Mesendoderm (in vitro differentiated cells): ENCODE results near the gene KCNG4.

ENCODE experiments used
- DNase-seq: peaks from one replicate; pipeline ENCODE4 v3.0.0; 2013
- H2AK5ac ChIP-seq: 2 replicates; pipeline ENCODE4 v1.6.1; 2013; ENCODE audit warnings: low read length, inconsistent platforms
- H2BK120ac ChIP-seq: 2 replicates; pipeline ENCODE4 v1.6.1; 2013; ENCODE audit warnings: low read depth, mild to moderate bottlenecking, low read length, moderate library complexity, mixed read lengths
- H2BK15ac ChIP-seq: replicated peaks from 2 replicates; pipeline ENCODE4 v1.6.1; 2013; ENCODE audit warnings: low read depth, mild to moderate bottlenecking, moderate library complexity
- H2BK5ac ChIP-seq: 2 replicates; pipeline ENCODE4 v1.6.1; 2013; ENCODE audit warnings: low read length, inconsistent platforms
- H3K18ac ChIP-seq: 2 replicates; pipeline ENCODE4 v1.6.1; 2013; ENCODE audit warnings: mild to moderate bottlenecking, low read length, mixed read lengths
- H3K23ac ChIP-seq: one replicate; pipeline ENCODE4 v1.6.1; 2013; ENCODE audit warnings: low read length
- H3K27ac ChIP-seq: 2 replicates; pipeline ENCODE4 v1.5.1; 2013; ENCODE audit warnings: low read depth, mild to moderate bottlenecking, inconsistent platforms, low read length, moderate library complexity
- H3K27me3 ChIP-seq: 2 replicates; pipeline ENCODE4 v1.6.1; 2013; ENCODE audit warnings: low read length, control low read depth, mild to moderate bottlenecking, inconsistent platforms; ENCODE audit not compliant: insufficient read depth, poor library complexity
- H3K36me3 ChIP-seq: 2 replicates; pipeline ENCODE4 v1.6.1; 2013; ENCODE audit warnings: low read length, inconsistent platforms; ENCODE audit not compliant: control insufficient read depth, insufficient read depth
- H3K4ac ChIP-seq: one replicate; pipeline ENCODE4 v1.6.1; 2013; ENCODE audit warnings: low read depth, mild to moderate bottlenecking, low read length, moderate library complexity
- H3K4me1 ChIP-seq: 2 replicates; pipeline ENCODE4 v1.6.1; 2013; ENCODE audit warnings: low read depth, low read length, inconsistent platforms; ENCODE audit not compliant: control insufficient read depth
- H3K4me2 ChIP-seq: 2 replicates; pipeline ENCODE4 v1.6.1; 2013; ENCODE audit warnings: low read length
- H3K4me3 ChIP-seq: 2 replicates; pipeline ENCODE4 v1.5.1; 2013; ENCODE audit warnings: mild to moderate bottlenecking, low read length
- H3K56ac ChIP-seq: one replicate; pipeline ENCODE4 v1.6.1; 2013; ENCODE audit warnings: low read length
- H3K79me1 ChIP-seq: 2 replicates; pipeline ENCODE4 v1.6.1; 2013; ENCODE audit warnings: low read length, inconsistent platforms
- H3K79me2 ChIP-seq: 2 replicates; pipeline ENCODE4 v1.6.1; 2013; ENCODE audit warnings: mild to moderate bottlenecking, low read length; ENCODE audit not compliant: control insufficient read depth, insufficient read depth
- H3K9ac ChIP-seq: 2 replicates; pipeline ENCODE4 v1.6.1; 2013; ENCODE audit warnings: low read length, inconsistent platforms
- H4K5ac ChIP-seq: one replicate; pipeline ENCODE4 v1.6.1; 2013; ENCODE audit warnings: low read length
- H4K8ac ChIP-seq: one replicate; pipeline ENCODE4 v1.6.1; 2013; ENCODE audit warnings: low read depth, mild to moderate bottlenecking, control low read depth, low read length, moderate library complexity
- WGBS: extraction: QIAGEN DNeasy Blood & Tissue Kit; methylation state at CpG from one replicate; pipeline ENCODE4 v1.1.7; 2013; ENCODE audit warnings: low lambda C conversion rate, missing lambda C conversion rate; ENCODE audit not compliant: insufficient coverage; ENCODE audit errors: extremely low coverage; 5-methylcytosine and 5-hydroxymethylcytosine counted together

Gene KCNG4

GRCh38 chr16:84199097-84199496 lies 40.7 kb downstream of the KCNG4 start:
- Histone ChIP-seq H3K79me2 (no peaks in the 10 kb centered on the region), H2BK15ac (no peak overlapping the region), H3K4me3 (no peak overlapping the region), H3K36me3 (no peaks in the 10 kb centered on the region), H3K23ac (no peak overlapping the region), H4K8ac (no peak overlapping the region), H3K9ac (no peak overlapping the region), H3K27me3 (no peaks in the 10 kb centered on the region), H4K5ac (no peak overlapping the region), H3K27ac (no peak overlapping the region), H3K4me2 (no peak overlapping the region), H3K79me1 (no peaks in the 10 kb centered on the region), H3K4ac (no peak overlapping the region), H3K4me1 (no peaks in the 10 kb centered on the region), H2BK120ac (no peak overlapping the region), H2BK5ac (no peak overlapping the region), H2AK5ac (no peak overlapping the region), H3K18ac (no peak overlapping the region), H3K56ac (no peak overlapping the region)
- no peak for DNase-seq
- no CpG with 5 or more reads among the region's 13 CpGs for WGBS

DNA sequence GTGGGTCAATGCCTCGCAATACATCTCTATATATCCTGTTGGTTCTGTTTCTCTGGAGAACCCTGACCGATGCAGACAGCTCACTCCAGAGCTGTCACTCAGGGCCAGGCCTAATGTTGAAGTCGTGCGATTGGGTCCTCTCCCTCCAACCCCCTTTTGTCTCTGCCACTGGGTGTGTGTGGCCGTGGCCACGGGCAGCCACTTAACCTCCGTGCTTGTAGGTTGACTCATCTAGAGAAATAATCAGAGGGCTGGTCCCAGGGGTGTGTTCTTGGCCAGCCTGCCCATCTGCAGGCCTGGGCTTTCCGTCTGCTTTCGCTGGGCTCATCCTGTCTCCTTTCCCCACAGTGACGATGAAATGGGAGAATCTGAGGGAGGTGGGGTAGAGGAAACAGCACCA lies 41.4 kb downstream of the KCNG4 start:
- Histone ChIP-seq H3K4me1 (no peaks in the 10 kb centered on the region), H3K27ac (no peak overlapping the region), H3K4me2 (no peak overlapping the region), H4K5ac (no peak overlapping the region), H3K18ac (no peak overlapping the region), H2AK5ac (no peak overlapping the region), H3K9ac (no peak overlapping the region), H3K4ac (no peak overlapping the region), H4K8ac (no peak overlapping the region), H2BK15ac (no peak overlapping the region), H2BK120ac (no peak overlapping the region), H3K4me3 (no peak overlapping the region), H3K36me3 (no peaks in the 10 kb centered on the region), H3K56ac (no peak overlapping the region), H3K79me2 (no peaks in the 10 kb centered on the region), H3K27me3 (no peaks in the 10 kb centered on the region), H3K79me1 (no peaks in the 10 kb centered on the region), H3K23ac (no peak overlapping the region), H2BK5ac (no peak overlapping the region)
- no CpG with 5 or more reads among the region's 10 CpGs for WGBS
- no peak for DNase-seq

- Histone ChIP-seq H3K4ac (no peak overlapping the region), H4K8ac (no peak overlapping the region), H3K27ac (no peak overlapping the region), H3K23ac (no peak overlapping the region), H3K79me2 (no peaks in the 10 kb centered on the region), H3K27me3 (no peaks in the 10 kb centered on the region), H3K79me1 (no peaks in the 10 kb centered on the region), H3K18ac (no peak overlapping the region), H3K36me3 (no peaks in the 10 kb centered on the region), H2BK5ac (no peak overlapping the region), H2AK5ac (no peak overlapping the region), H3K4me1 (no peaks in the 10 kb centered on the region), H3K4me3 (no peak overlapping the region), H2BK120ac (no peak overlapping the region), H2BK15ac (no peak overlapping the region), H4K5ac (no peak overlapping the region), H3K9ac (no peak overlapping the region), H3K4me2 (no peak overlapping the region), H3K56ac (no peak overlapping the region)
- no peak for DNase-seq
- WGBS, result no CpG with 5 or more reads among the region's 14 CpGs
Measured at GRCh38 chr16:84197466-84198128, 42.2 kb downstream of the KCNG4 start.

DNA sequence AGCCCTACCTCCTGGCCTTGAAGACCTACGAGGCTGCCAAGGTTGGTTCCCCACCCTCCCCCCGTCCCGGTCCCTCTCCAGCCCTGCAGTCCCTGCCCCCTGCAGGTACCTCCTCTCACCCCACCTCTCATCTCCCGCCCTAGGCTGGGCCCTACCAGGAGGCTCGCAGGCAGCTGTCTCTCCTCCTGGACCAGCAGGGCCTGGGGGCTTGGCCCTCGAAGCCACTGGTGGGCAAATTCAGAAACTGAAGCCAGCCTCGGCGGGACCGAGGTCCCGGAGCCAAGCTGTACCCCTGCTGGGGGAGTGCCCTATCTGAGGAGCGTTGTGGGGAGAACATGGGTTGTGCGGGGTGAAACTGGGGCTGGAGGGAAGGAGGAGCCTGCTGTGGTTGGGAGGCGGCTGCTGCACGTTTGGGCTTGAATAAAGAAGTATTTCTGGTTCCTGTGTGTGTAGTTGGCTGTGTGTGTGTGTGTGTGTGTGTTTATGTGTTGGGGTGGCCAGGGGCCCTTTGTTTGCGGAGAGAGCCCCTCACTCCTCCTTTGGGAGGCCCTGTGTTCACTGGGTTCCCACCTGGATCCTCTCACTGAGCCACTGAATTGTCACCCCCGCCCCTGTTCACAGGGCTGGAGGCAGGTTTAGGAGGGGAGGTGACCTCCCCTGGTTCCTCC lies 43.0 kb downstream of the KCNG4 start:
- Histone ChIP-seq H4K5ac (no peak overlapping the region), H3K79me1 (no peaks in the 10 kb centered on the region), H3K56ac (no peak overlapping the region), H2AK5ac (no peak overlapping the region), H4K8ac (no peak overlapping the region), H2BK15ac (no peak overlapping the region), H3K4me1 (no peaks in the 10 kb centered on the region), H3K27me3 (no peaks in the 10 kb centered on the region), H3K27ac (no peak overlapping the region), H3K18ac (no peak overlapping the region), H3K23ac (no peak overlapping the region), H2BK5ac (no peak overlapping the region), H3K4me2 (no peak overlapping the region), H3K79me2 (no peaks in the 10 kb centered on the region), H3K36me3 (no peaks in the 10 kb centered on the region), H3K4me3 (no peak overlapping the region), H3K9ac (no peak overlapping the region), H3K4ac (no peak overlapping the region), H2BK120ac (no peak overlapping the region)
- WGBS, result no CpG with 5 or more reads among the region's 16 CpGs
- no peak for DNase-seq

GRCh38 chr16:84196101-84196500 lies 43.7 kb downstream of the KCNG4 start:
- H2AK5ac ChIP-seq, result no peak overlapping the region
- no peak overlapping the region for H4K5ac ChIP-seq
- H3K56ac ChIP-seq, result no peak overlapping the region
- no peak overlapping the region for H3K27ac ChIP-seq
- no peak overlapping the region for H3K4ac ChIP-seq
- H3K9ac ChIP-seq, result no peak overlapping the region
- DNase-seq, result no peak
- no peak overlapping the region for H4K8ac ChIP-seq
- no peaks in the 10 kb centered on the region for H3K79me2 ChIP-seq
- no peaks in the 10 kb centered on the region for H3K27me3 ChIP-seq
- no peak overlapping the region for H3K18ac ChIP-seq
- H3K4me1 ChIP-seq, result no peaks in the 10 kb centered on the region
- H3K4me2 ChIP-seq, result no peak overlapping the region
- no peak overlapping the region for H3K23ac ChIP-seq
- no peaks in the 10 kb centered on the region for H3K79me1 ChIP-seq
- H3K4me3 ChIP-seq, result no peak overlapping the region
- H3K36me3 ChIP-seq, result no peaks in the 10 kb centered on the region
- H2BK120ac ChIP-seq, result no peak overlapping the region
- H2BK15ac ChIP-seq, result no peak overlapping the region
- no peak overlapping the region for H2BK5ac ChIP-seq
- no CpG with 5 or more reads among the region's 16 CpGs for WGBS
